ENCODE measurements around the gene ADIPOQ.

DNA sequence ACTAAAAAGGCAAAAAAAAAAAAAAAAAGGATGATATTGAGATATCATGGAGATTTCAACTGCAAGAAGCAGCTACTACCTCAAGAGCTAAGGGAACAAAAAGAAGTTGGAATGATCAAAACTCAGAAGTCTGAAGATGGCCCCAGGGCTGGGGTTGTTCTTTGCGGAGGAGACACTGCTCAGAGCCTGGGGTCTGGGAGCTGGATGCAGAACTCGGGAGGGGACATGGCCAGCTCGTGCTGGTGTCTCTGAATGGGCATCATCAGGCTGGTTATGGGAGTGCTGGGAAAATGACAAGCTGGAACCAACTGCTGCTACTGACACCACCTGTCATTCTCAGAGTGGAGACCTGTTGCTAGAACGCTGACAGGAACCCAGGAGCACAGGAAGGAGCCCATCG is 14.2 kb upstream of the ADIPOQ start:
- TF ChIP-seq, protein P1, sequence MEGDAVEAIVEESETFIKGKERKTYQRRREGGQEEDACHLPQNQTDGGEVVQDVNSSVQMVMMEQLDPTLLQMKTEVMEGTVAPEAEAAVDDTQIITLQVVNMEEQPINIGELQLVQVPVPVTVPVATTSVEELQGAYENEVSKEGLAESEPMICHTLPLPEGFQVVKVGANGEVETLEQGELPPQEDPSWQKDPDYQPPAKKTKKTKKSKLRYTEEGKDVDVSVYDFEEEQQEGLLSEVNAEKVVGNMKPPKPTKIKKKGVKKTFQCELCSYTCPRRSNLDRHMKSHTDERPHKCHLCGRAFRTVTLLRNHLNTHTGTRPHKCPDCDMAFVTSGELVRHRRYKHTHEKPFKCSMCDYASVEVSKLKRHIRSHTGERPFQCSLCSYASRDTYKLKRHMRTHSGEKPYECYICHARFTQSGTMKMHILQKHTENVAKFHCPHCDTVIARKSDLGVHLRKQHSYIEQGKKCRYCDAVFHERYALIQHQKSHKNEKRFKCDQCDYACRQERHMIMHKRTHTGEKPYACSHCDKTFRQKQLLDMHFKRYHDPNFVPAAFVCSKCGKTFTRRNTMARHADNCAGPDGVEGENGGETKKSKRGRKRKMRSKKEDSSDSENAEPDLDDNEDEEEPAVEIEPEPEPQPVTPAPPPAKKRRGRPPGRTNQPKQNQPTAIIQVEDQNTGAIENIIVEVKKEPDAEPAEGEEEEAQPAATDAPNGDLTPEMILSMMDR (IDR thresholded peaks at IDR 0.05) = no peak
- TF ChIP-seq POLR2A (IDR thresholded peaks at IDR 0.05) = no peak

Measured in vagina (tissue), 2 donors.